Central memory CD8-positive, alpha-beta T cell (primary cell): Measurements from ENCODE around the gene PICK1.
A peak's percentile ranks its signal among the peaks of the same experiment; 100 is the strongest.
"Not testable (repeated sequence)": the region's sequence is repeated elsewhere in the genome, so short reads cannot be mapped to it uniquely, and the experiment has no call there.

Experiments used
- ATAC-seq: fragments of 150-1000 bp; cut with Tn5 transposase; replicated peaks from 2 replicates; pipeline ENCODE4 v1.10.0; 2022; ENCODE audit warnings: mild to moderate bottlenecking, moderate FRiP score, moderate number of reproducible peaks; ENCODE audit not compliant: poor library complexity, severe bottlenecking; ENCODE audit errors: extremely low read depth
- DNase-seq, 2 donors: peaks; one replicate each; pipeline ENCODE4 v3.0.0; 2021; ENCODE audit warnings: low spot score in 2 of 2
- H3K27ac Mint-ChIP-seq: one replicate; pipeline ENCODE4 v1.8.0; 2022; ENCODE audit warnings: low read depth, mild to moderate bottlenecking, moderate library complexity, mixed read lengths
- H3K27me3 Mint-ChIP-seq: one replicate; pipeline ENCODE4 v1.8.0; 2022; ENCODE audit warnings: mixed read lengths
- H3K36me3 Mint-ChIP-seq: one replicate; pipeline ENCODE4 v1.8.0; 2022; ENCODE audit warnings: mild to moderate bottlenecking, moderate library complexity, mixed read lengths; ENCODE audit not compliant: insufficient read depth
- H3K4me1 Mint-ChIP-seq: one replicate; pipeline ENCODE4 v1.8.0; 2022; ENCODE audit warnings: mixed read lengths
- H3K4me3 Mint-ChIP-seq: one replicate; pipeline ENCODE4 v1.8.0; 2022; ENCODE audit warnings: mild to moderate bottlenecking, moderate library complexity, mixed read lengths
- H3K9me3 Mint-ChIP-seq: one replicate; pipeline ENCODE4 v1.8.0; 2022; ENCODE audit warnings: mixed read lengths

PICK1 gene

GRCh38 chr22:38034884-38035529 is 22.2 kb upstream of the PICK1 start:
- H3K4me3 Mint-ChIP-seq: no peak overlapping the region
- H3K4me1 Mint-ChIP-seq: peaks cover 5% of the 10 kb centered on the region
- peak overlapping the region; percentile 49 for H3K27ac Mint-ChIP-seq
- ATAC-seq (no peak), DNase-seq (no peak)
- no peaks in the 10 kb centered on the region for H3K9me3 Mint-ChIP-seq
- no peaks in the 10 kb centered on the region for H3K27me3 Mint-ChIP-seq
- no peaks in the 10 kb centered on the region for H3K36me3 Mint-ChIP-seq

DNA sequence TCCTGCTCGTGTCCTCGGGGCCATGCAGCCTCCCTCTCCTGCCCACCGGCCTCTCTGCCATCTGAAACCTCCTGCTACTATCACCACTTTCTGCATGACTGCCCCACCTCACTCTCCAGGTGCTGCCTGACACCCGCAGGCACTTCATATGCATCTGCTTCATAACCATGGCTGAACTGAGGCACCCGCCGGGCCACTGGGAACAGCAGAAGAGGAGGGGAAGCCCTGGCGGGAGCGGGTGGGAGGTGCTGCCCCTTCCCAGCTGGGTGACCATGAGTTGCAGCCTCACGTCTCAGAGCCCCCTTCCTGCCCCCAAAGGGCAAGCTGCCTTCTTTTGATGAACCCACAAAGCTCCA is 21.7 kb upstream of the PICK1 start:
- Mint-ChIP-seq H3K4me3 (no peak overlapping the region), H3K36me3 (no peaks in the 10 kb centered on the region), H3K27ac (no peak overlapping the region), H3K9me3 (no peaks in the 10 kb centered on the region), H3K4me1 (peaks cover 6% of the 10 kb centered on the region), H3K27me3 (peaks cover 1% of the 10 kb centered on the region)
- ATAC-seq (no peak), DNase-seq (no peak)

GRCh38 chr22:38036392-38037062 is 20.7 kb upstream of the PICK1 start:
- Mint-ChIP-seq H3K9me3 (no peaks in the 10 kb centered on the region), H3K27me3 (peaks cover 8% of the 10 kb centered on the region), H3K27ac (no peak overlapping the region), H3K4me1 (peaks cover 14% of the 10 kb centered on the region), H3K36me3 (no peaks in the 10 kb centered on the region), H3K4me3 (no peak overlapping the region)
- DNase-seq (no peak), ATAC-seq (no peak)

DNA sequence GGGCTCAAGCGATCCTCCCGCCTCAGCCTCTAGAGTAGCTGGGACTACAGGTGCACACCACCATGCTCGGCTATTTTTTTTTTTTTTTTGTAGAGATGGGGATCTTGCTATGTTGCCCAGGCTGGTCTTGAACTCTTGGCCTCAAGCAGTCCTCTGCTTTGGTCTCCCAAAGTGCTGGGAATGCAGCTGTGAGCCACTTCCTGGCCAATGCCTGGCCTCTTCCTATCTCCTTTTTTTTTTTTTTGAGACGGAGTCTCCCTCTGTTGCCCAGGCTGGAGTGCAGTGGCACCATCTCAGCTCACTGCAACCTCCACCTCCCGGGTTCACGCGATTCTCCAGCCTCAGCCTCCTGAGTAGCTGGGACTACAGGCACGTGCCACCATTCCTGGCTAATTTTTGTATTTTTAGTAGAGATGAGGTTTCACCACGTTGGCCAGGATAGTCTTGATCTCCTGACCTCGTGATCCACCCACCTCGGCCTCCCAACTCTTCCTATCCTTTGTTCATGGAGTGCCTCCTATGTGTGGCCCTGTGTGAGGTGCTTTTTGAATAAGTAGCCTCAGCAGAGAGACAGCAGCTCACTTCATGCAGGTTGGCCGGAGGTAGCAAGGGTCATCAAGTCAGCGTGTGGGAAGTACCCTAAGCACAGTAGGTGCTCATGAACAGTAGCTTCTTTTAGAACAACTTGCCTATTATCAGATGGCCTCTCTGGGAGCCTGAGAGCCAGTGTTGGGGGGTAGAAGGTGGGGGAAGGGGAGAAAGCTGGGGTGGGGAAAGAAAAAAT is 19.6 kb upstream of the PICK1 start:
- not testable (repeated sequence) for ATAC-seq, H3K27me3 Mint-ChIP-seq, H3K9me3 Mint-ChIP-seq, H3K27ac Mint-ChIP-seq, H3K4me3 Mint-ChIP-seq, DNase-seq, H3K36me3 Mint-ChIP-seq
- H3K4me1 Mint-ChIP-seq: peaks cover 14% of the 10 kb centered on the region

- Mint-ChIP-seq H3K4me3 (no peak overlapping the region), H3K36me3 (no peaks in the 10 kb centered on the region), H3K27ac (no peak overlapping the region), H3K4me1 (peaks cover 14% of the 10 kb centered on the region), H3K27me3 (peaks cover 8% of the 10 kb centered on the region), H3K9me3 (no peaks in the 10 kb centered on the region)
- ATAC-seq (no peak), DNase-seq (no peak)
Observed at GRCh38 chr22:38038426-38038825, 18.8 kb upstream of the PICK1 start.

DNA sequence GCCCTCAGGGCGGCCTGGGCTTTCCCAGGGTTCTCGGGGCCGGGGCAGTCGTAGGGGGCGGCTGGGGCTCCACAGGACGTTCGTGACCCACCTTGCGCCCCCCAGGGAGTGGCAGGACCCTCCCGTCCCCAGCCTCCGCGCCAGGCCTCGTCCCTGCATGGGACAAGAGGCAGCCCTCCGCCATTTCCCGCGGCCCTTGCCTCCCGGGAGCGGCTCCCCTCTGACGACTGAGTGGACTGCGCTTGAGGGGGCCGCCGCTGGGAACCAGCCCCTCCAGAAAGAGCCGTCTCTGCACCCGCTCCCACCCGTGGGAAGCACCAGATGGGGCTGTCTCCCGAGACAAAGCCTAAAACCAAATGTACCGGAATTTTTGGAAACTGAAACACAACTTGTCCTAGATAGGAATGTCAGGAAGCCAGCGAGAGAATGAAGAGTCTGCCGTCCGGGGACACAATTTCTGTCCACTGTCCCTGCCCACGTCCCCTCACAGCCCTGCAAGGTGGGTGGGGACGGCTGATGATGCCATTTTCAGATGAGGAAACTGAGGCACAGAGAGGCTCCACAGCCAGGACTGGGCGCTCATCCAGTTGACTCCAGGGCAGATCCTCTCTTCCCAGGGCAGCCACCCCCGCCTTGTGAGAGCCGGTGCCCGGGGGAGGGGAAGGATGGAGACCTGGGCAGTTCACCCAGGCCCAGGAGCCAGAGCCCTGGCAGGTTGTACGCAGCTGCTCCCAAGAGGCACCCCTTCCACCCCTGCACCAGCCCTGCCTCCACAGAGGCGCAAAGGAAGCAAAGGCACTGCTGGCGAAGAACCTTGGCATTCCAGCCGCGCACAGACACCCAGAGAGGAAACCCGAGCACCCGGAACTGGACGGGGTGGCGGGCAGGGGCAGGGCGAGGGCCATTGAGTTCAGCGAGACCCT is 18.1 kb upstream of the PICK1 start:
- no peak for DNase-seq
- Mint-ChIP-seq H3K4me1 (peaks cover 14% of the 10 kb centered on the region), H3K27ac (no peak overlapping the region), H3K4me3 (no peak overlapping the region), H3K36me3 (no peaks in the 10 kb centered on the region), H3K27me3 (peaks cover 8% of the 10 kb centered on the region), H3K9me3 (no peaks in the 10 kb centered on the region)
- ATAC-seq: no peak

- peaks cover 8% of the 10 kb centered on the region for H3K27me3 Mint-ChIP-seq
- DNase-seq: no peak
- H3K36me3 Mint-ChIP-seq: no peaks in the 10 kb centered on the region
- no peak overlapping the region for H3K27ac Mint-ChIP-seq
- no peak overlapping the region for H3K4me3 Mint-ChIP-seq
- no peaks in the 10 kb centered on the region for H3K9me3 Mint-ChIP-seq
- no peak for ATAC-seq
- H3K4me1 Mint-ChIP-seq: peaks cover 9% of the 10 kb centered on the region
Observed at GRCh38 chr22:38040953-38041759, 16.0 kb upstream of the PICK1 start.

DNA sequence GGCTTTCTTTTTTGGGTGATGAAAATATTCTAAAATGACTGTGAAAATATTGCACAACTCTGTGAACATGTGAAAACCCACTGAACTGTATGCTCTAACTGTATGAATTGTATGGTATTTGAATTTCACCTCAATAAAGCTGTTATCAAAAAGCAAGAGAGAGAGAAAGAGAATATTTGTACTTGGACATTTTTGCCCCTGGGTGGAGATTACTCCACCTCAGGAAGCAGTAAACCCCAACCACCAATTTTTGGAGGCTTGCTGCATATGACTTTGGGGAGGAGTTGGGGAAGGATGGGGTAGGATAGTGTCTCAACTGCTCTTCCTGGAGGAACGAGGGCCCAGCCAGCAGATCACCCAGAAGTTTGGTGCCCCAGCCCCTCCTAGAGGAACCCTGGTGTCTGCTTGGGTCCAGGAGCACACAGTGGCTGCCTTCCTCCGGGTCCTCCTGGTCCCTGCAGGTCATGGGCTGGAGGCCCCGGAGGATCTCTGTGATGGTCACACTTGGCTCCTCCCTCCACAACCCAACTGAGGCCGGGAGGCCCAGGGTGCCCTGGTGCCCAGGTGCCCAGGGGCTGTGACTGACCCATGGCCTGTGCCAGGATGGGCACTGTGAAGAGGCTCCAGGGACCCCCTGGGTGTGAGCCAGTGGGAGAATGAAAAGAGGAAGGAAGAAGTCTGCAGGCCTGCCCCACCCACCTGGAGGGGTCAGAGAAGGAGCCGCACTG is 15.3 kb upstream of the PICK1 start:
- Mint-ChIP-seq H3K27ac (no peak overlapping the region), H3K27me3 (peaks cover 8% of the 10 kb centered on the region), H3K4me1 (peaks cover 9% of the 10 kb centered on the region), H3K9me3 (no peaks in the 10 kb centered on the region), H3K4me3 (no peak overlapping the region), H3K36me3 (no peaks in the 10 kb centered on the region)
- DNase-seq (no peak), ATAC-seq (no peak)

DNA sequence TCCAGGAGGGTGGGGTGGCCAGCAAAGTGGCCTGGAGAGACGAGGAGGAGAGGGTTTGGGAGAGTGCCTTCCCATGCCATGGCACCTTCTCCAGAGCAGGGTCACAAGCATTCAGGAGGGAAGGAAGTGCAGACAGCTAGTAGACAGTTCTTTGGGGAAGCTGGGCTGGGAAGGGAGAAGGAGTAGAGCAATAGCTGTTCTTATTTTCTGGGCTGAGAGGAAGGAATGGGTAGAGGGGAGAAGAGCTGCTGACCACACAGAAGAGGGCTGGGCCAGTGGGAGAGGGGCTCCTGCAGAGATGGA is 14.8 kb upstream of the PICK1 start:
- no peak overlapping the region for H3K4me3 Mint-ChIP-seq
- H3K27me3 Mint-ChIP-seq: peaks cover 8% of the 10 kb centered on the region
- no peaks in the 10 kb centered on the region for H3K9me3 Mint-ChIP-seq
- peaks cover 9% of the 10 kb centered on the region for H3K4me1 Mint-ChIP-seq
- no peak overlapping the region for H3K27ac Mint-ChIP-seq
- no peaks in the 10 kb centered on the region for H3K36me3 Mint-ChIP-seq
- DNase-seq (no peak), ATAC-seq (no peak)

GRCh38 chr22:38043151-38044039 is 13.8 kb upstream of the PICK1 start:
- DNase-seq (no peak), ATAC-seq (no peak)
- H3K4me1 Mint-ChIP-seq: peaks cover 9% of the 10 kb centered on the region
- no peak overlapping the region for H3K4me3 Mint-ChIP-seq
- no peak overlapping the region for H3K27ac Mint-ChIP-seq
- H3K36me3 Mint-ChIP-seq: no peaks in the 10 kb centered on the region
- peaks cover 8% of the 10 kb centered on the region for H3K27me3 Mint-ChIP-seq
- no peaks in the 10 kb centered on the region for H3K9me3 Mint-ChIP-seq
